H9 (cell line): ENCODE measurements around the gene TMPRSS3. TPM values are rescaled to one million over a fixed set of nuclear protein-coding genes. Genes with fewer than 3 reads are reported as not detected.

Experiments
- DNase-seq: peaks from one replicate; pipeline ENCODE4 v3.0.0-alpha.2; 2017
- H2AFZ ChIP-seq: one replicate; pipeline ENCODE4 v1.6.1; 2013; ENCODE audit warnings: mild to moderate bottlenecking, low read length, control low read depth, moderate library complexity
- H2AK5ac ChIP-seq: 2 replicates; pipeline ENCODE4 v1.6.1; 2013; ENCODE audit warnings: low read length, control low read depth, mixed read lengths; ENCODE audit not compliant: insufficient read length
- H2BK120ac ChIP-seq: one replicate; pipeline ENCODE4 v1.6.1; 2013; ENCODE audit warnings: low read depth, mild to moderate bottlenecking, low read length, control low read depth, inconsistent platforms; ENCODE audit not compliant: poor library complexity, severe bottlenecking
- H2BK12ac ChIP-seq: 2 replicates; pipeline ENCODE4 v1.6.1; 2013; ENCODE audit warnings: low read length, control low read depth, mixed read lengths, low read depth; ENCODE audit not compliant: insufficient read length
- H2BK15ac ChIP-seq: 2 replicates; pipeline ENCODE4 v1.6.1; 2013; ENCODE audit warnings: low read depth, low read length, control low read depth
- H2BK20ac ChIP-seq: one replicate; pipeline ENCODE4 v1.6.1; 2013; ENCODE audit warnings: low read depth, mild to moderate bottlenecking, low read length, control low read depth, inconsistent platforms; ENCODE audit not compliant: poor library complexity, severe bottlenecking
- H2BK5ac ChIP-seq: 2 replicates; pipeline ENCODE4 v1.6.1; 2013; ENCODE audit warnings: low read length, control low read depth, mixed read lengths; ENCODE audit not compliant: insufficient read length
- H3K14ac ChIP-seq: 2 replicates; pipeline ENCODE4 v1.6.1; 2013; ENCODE audit warnings: low read length, control low read depth; ENCODE audit not compliant: insufficient read depth
- H3K18ac ChIP-seq: 2 replicates; pipeline ENCODE4 v1.6.1; 2013; ENCODE audit warnings: low read depth, mild to moderate bottlenecking, mixed read lengths, low read length, control low read depth; ENCODE audit not compliant: insufficient read length
- H3K23ac ChIP-seq: 2 replicates; pipeline ENCODE4 v1.6.1; 2013; ENCODE audit warnings: low read length, control low read depth, mixed read lengths, low read depth; ENCODE audit not compliant: insufficient read length
- H3K23me2 ChIP-seq: 2 replicates; pipeline ENCODE4 v1.6.1; 2013; ENCODE audit warnings: low read depth, mild to moderate bottlenecking, mixed read lengths, low read length, control low read depth; ENCODE audit not compliant: insufficient read length, poor library complexity, severe bottlenecking
- H3K27ac ChIP-seq: 2 replicates; pipeline ENCODE4 v1.5.1; 2013; ENCODE audit warnings: low read length, control low read depth, mixed read lengths, low read depth; ENCODE audit not compliant: insufficient read length
- H3K27me3 ChIP-seq: 2 replicates; pipeline ENCODE4 v1.6.1; 2013; ENCODE audit warnings: low read length, control low read depth, inconsistent platforms; ENCODE audit not compliant: insufficient read depth
- H3K4ac ChIP-seq: 2 replicates; pipeline ENCODE4 v1.6.1; 2013; ENCODE audit warnings: low read depth, mild to moderate bottlenecking, control low read depth, inconsistent platforms, low read length, moderate library complexity
- H3K4me1 ChIP-seq: 2 replicates; pipeline ENCODE4 v1.6.1; 2013; ENCODE audit warnings: low read length, control low read depth, inconsistent platforms; ENCODE audit not compliant: insufficient read depth
- H3K4me2 ChIP-seq: 2 replicates; pipeline ENCODE4 v1.6.1; 2013; ENCODE audit warnings: low read length, control low read depth, mixed read lengths; ENCODE audit not compliant: insufficient read length, insufficient read depth
- H3K56ac ChIP-seq: 2 replicates; pipeline ENCODE4 v1.6.1; 2013; ENCODE audit warnings: low read depth, mild to moderate bottlenecking, mixed read lengths, low read length, control low read depth; ENCODE audit not compliant: insufficient read length
- H3K79me1 ChIP-seq: 2 replicates; pipeline ENCODE4 v1.6.1; 2013; ENCODE audit warnings: low read depth, mild to moderate bottlenecking, moderate library complexity, low read length, control low read depth, inconsistent platforms; ENCODE audit not compliant: insufficient read depth, poor library complexity, severe bottlenecking
- H3K79me2 ChIP-seq: 2 replicates; pipeline ENCODE4 v1.6.1; 2013; ENCODE audit warnings: low read length, control low read depth, inconsistent platforms; ENCODE audit not compliant: insufficient read depth
- H3K9ac ChIP-seq: 2 replicates; pipeline ENCODE4 v1.6.1; 2013; ENCODE audit warnings: low read length, control low read depth, mixed read lengths; ENCODE audit not compliant: insufficient read length; ENCODE audit errors: extremely low read depth
- H3K9me3 ChIP-seq: one replicate; pipeline ENCODE4 v1.6.1; 2013; ENCODE audit warnings: low read depth, low read length, inconsistent platforms; ENCODE audit not compliant: control insufficient read depth
- H3T11ph ChIP-seq: one replicate; pipeline ENCODE4 v1.6.1; 2013; ENCODE audit warnings: mild to moderate bottlenecking, low read length, control low read depth, inconsistent platforms
- H4K20me1 ChIP-seq: one replicate; pipeline ENCODE4 v1.6.1; 2013; ENCODE audit not compliant: control insufficient read depth, insufficient read length, insufficient read depth
- H4K5ac ChIP-seq: 2 replicates; pipeline ENCODE4 v1.6.1; 2013; ENCODE audit warnings: low read depth, mild to moderate bottlenecking, mixed read lengths, low read length, control low read depth; ENCODE audit not compliant: insufficient read length
- H4K8ac ChIP-seq: replicated peaks from 2 replicates; pipeline ENCODE4 v1.6.1; 2013; ENCODE audit warnings: low read length, control low read depth, mixed read lengths, low read depth; ENCODE audit not compliant: insufficient read length
- H4K91ac ChIP-seq: 2 replicates; pipeline ENCODE4 v1.6.1; 2013; ENCODE audit warnings: low read depth, mild to moderate bottlenecking, moderate library complexity, mixed read lengths, low read length, control low read depth; ENCODE audit not compliant: insufficient read length
- H3K27ac Mint-ChIP-seq, 3 experiments: 2 replicates in 2 of 3; 3 replicates in 1 of 3; pipeline ENCODE4 v1.8.0; 2020 to 2021; ENCODE audit warnings: mixed read lengths in 3 of 3, mild to moderate bottlenecking in 1 of 3, moderate library complexity in 1 of 3
- H3K27me3 Mint-ChIP-seq: 2 replicates; pipeline ENCODE4 v1.8.0; 2021; ENCODE audit warnings: low read depth, mild to moderate bottlenecking, moderate library complexity, mixed read lengths
- H3K36me3 Mint-ChIP-seq, 3 experiments: 2 replicates in 2 of 3; 3 replicates in 1 of 3; pipeline ENCODE4 v1.8.0; 2020 to 2021; ENCODE audit warnings: low read depth in 3 of 3, mixed read lengths in 3 of 3; ENCODE audit not compliant: insufficient read depth in 1 of 3
- H3K4me1 Mint-ChIP-seq, 2 experiments: 2 replicates each; pipeline ENCODE4 v1.8.0; 2020; ENCODE audit warnings: mixed read lengths in 2 of 2
- H3K4me3 Mint-ChIP-seq, 2 experiments: 2 replicates in 1 of 2; 3 replicates in 1 of 2; pipeline ENCODE4 v1.8.0; 2020 to 2021; ENCODE audit warnings: mild to moderate bottlenecking in 2 of 2, mixed read lengths in 2 of 2, moderate library complexity in 1 of 2
- H3K9me3 Mint-ChIP-seq, 2 experiments: 2 replicates in 1 of 2; 3 replicates in 1 of 2; pipeline ENCODE4 v1.8.0; 2020; ENCODE audit warnings: mild to moderate bottlenecking in 2 of 2, mixed read lengths in 2 of 2, moderate library complexity in 1 of 2
- WGBS: extraction: QIAGEN DNeasy Blood & Tissue Kit; methylation state at CpG from one replicate; pipeline ENCODE4 v1.1.7; 2013; ENCODE audit warnings: missing lambda C conversion rate, low lambda C conversion rate, mixed read lengths; ENCODE audit not compliant: insufficient read length; ENCODE audit errors: extremely low coverage; 5-methylcytosine and 5-hydroxymethylcytosine counted together
- total RNA-seq: library from RNA; stranded (reverse); gene quantifications from 2 replicates; pipeline ENCODE4 v1.2.1, GENCODE V29; 2021
- TF ChIP-seq, protein P1 (sequence below): fragments of 200-600 bp; sonication (generic); conservative IDR thresholded peaks from 3 replicates; pipeline ENCODE4 v1.8.0; 2021; ENCODE audit warnings: antibody characterized with exemption, mild to moderate bottlenecking

TMPRSS3 gene
- total RNA-seq, 1 experiment from 2014 or later = 0.31 TPM

GRCh38 chr21:42401820-42402251, 6.0 kb upstream of the TMPRSS3 start:
- Mint-ChIP-seq H3K4me1 (peaks cover 10 to 14% of the 10 kb centered on the region in 2 experiments), H3K27ac (no peak overlapping the region), H3K36me3 (no peaks in the 10 kb centered on the region), H3K27me3 (peaks cover 3% of the 10 kb centered on the region), H3K4me3 (no peak overlapping the region), H3K9me3 (no peaks in the 10 kb centered on the region)
- Histone ChIP-seq H4K20me1 (no peaks in the 10 kb centered on the region), H3K14ac (no peak overlapping the region), H2BK15ac (no peak overlapping the region), H2AFZ (no peak overlapping the region), H2BK120ac (no peak overlapping the region), H3K4me1 (no peaks in the 10 kb centered on the region), H3K23me2 (no peaks in the 10 kb centered on the region), H2AK5ac (no peak overlapping the region), H3K4ac (no peak overlapping the region), H3K23ac (no peak overlapping the region), H3T11ph (no peak overlapping the region), H3K27me3 (no peaks in the 10 kb centered on the region), H3K4me2 (no peak overlapping the region), H3K79me2 (no peaks in the 10 kb centered on the region), H4K8ac (no peak overlapping the region), H3K9me3 (no peaks in the 10 kb centered on the region), H3K27ac (no peak overlapping the region), H4K91ac (no peak overlapping the region), H3K9ac (no peak overlapping the region), H4K5ac (no peak overlapping the region), H2BK20ac (no peak overlapping the region), H2BK5ac (no peak overlapping the region), H2BK12ac (no peak overlapping the region), H3K79me1 (no peaks in the 10 kb centered on the region), H3K18ac (no peak overlapping the region), H3K56ac (no peak overlapping the region)
- WGBS = no CpG with 5 or more reads among the region's 2 CpGs
- TF ChIP-seq, protein P1, sequence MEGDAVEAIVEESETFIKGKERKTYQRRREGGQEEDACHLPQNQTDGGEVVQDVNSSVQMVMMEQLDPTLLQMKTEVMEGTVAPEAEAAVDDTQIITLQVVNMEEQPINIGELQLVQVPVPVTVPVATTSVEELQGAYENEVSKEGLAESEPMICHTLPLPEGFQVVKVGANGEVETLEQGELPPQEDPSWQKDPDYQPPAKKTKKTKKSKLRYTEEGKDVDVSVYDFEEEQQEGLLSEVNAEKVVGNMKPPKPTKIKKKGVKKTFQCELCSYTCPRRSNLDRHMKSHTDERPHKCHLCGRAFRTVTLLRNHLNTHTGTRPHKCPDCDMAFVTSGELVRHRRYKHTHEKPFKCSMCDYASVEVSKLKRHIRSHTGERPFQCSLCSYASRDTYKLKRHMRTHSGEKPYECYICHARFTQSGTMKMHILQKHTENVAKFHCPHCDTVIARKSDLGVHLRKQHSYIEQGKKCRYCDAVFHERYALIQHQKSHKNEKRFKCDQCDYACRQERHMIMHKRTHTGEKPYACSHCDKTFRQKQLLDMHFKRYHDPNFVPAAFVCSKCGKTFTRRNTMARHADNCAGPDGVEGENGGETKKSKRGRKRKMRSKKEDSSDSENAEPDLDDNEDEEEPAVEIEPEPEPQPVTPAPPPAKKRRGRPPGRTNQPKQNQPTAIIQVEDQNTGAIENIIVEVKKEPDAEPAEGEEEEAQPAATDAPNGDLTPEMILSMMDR = no peak
- DNase-seq = no peak
